ENCODE data around the gene SESN3.
"Not testable (repeated sequence)": the region's sequence is repeated elsewhere in the genome, so short reads cannot be mapped to it uniquely, and the experiment has no call there.

SESN3 gene

DNA sequence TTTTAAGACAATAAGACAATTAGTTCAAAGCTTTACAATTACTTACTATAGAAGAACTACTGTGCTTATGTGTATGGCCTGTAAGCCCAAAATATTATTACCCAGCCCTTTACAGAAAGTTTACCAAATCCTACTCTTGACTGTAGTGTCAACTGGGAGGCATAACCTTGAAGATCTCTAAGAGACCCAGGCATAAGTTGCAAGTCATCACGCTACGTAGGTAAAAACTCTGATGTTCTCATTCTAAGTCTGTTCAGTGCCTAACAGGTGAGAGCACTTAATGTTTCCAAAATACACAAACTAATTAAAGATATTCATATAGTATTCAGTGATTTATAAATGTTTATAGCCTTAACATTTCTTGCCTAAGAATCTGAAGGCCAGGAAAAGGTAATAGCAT, 12.9 kb downstream of the SESN3 start:
- DNase-seq (ENCODE audit: low spot score): no peak

DNA sequence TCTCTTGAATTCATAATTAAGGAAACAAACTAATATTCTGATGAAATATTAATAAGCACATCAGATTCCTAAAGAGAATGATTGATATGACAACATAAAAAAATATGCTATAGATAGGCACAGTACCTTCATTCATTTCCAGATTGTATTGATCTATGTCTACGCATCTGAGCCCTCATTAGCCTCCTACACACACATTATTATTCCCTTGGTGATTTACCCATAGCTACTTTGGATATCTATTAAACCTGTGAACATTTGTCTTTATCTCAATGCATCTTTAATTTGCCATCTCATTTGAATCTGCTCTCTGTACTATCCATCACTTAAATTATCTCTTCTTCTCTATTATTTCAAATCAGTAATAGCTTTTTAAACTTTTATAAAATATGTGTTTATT, 18.4 kb downstream of the SESN3 start:
- no peak for DNase-seq (ENCODE audit: low spot score)

GRCh38 chr11:95209535-95209934, 21.5 kb downstream of the SESN3 start:
- DNase-seq (ENCODE audit: low spot score): not testable (repeated sequence)

- no peak for DNase-seq (ENCODE audit: low spot score)
Observed at GRCh38 chr11:95200781-95201457, 30.1 kb downstream of the SESN3 start.

DNA sequence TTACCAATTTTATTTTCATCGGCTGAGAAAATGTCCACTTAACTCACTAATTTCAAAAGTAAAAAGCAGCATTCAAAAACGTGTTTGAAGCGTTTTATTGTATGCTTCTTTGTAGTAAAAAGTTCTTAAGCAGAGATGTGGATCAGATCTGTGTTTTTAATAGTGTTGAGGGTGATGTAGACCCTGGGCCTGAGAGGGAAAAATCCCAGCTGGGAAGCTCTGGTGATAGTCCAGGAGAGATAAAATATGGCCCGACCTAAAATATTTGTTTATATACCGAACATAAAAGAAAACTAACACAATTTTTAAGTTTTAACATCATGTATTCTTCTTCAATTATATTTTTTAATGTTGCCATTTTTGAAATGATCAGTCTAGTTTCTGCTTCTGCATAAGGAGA, 35.2 kb downstream of the SESN3 start:
- no peak for DNase-seq (ENCODE audit: low spot score)

DNA sequence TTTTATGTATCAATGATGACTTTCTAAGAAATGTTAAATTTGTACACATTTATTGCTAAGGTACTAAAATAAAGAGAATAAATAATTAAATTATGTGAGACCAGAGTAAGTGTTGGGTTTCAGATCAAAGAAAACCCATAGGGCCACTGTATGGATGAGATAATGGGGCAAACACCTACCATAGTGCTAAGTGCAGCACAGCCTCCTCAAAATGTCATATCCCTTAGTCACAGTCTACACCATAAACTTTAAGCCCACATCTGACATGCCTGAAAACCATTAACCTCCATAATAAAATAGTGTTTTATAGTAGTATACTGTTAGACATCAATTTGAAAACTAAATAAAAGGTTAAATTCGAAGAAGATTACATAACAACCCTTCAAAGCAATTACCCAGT, 37.5 kb downstream of the SESN3 start:
- no peak for DNase-seq (ENCODE audit: low spot score)

DNA sequence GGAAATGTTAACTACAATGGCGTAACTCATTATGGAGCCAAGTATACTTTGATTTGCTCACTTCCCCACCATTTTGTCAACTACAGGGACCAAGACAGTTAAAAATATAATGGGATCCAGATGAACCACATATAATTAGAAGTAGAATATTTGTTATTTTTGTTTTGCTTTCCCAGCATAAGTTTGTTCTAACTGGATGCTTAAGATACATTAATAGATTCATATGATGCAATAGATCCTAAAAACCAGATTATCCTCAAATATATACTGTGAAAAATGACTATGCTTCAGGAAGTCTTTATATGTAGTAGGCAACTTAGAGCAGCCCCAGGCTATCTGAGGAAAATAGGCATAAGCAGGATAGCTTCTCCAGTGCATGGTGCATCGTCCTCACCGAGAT, 38.3 kb downstream of the SESN3 start:
- no peak for DNase-seq (ENCODE audit: low spot score)

DNA sequence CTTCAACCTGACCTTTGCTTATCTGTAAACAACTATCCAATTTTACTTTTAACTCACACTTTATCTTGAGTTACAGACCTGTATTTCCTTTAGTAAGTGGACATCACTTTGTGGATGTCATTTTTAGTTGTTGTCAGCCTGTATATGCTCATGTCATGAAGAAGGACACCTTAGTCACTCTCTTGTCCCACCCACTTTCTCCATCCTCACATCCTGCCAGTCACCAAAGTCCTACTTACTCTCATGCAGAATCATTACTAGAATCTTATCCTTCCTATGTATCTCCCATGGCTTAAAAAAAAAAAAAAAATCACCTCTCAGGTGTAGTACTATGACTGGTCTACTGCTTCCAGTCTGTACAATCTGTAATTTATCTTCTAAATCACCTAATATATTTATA, 43.3 kb downstream of the SESN3 start:
- no peak for DNase-seq (ENCODE audit: low spot score)

GRCh38 chr11:95182397-95182796, 48.6 kb downstream of the SESN3 start:
- no peak for DNase-seq (ENCODE audit: low spot score)

GRCh38 chr11:95175818-95176380, 55.1 kb downstream of the SESN3 start:
- DNase-seq (ENCODE audit: low spot score): no peak

DNA sequence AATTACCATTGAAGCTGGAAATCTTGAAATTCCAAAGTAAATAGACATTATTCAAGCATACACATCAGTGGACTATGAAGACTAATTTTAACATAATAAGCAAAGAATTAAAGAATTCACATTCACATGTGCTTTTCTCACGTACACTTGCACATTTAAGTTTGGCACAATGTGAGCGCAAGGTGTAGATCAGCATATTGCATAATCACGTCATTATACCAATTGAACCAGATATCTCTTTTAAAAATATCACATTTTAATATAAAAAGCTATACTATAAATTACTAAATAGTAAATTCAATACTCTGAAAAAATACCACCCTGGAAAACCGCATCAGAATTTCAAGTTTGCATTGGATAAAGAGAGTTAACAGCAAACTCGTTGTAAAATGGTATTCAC, 60.7 kb downstream of the SESN3 start:
- DNase-seq (ENCODE audit: low spot score): no peak

GRCh38 chr11:95166781-95167180, 64.2 kb downstream of the SESN3 start:
- no peak for DNase-seq (ENCODE audit: low spot score)

DNA sequence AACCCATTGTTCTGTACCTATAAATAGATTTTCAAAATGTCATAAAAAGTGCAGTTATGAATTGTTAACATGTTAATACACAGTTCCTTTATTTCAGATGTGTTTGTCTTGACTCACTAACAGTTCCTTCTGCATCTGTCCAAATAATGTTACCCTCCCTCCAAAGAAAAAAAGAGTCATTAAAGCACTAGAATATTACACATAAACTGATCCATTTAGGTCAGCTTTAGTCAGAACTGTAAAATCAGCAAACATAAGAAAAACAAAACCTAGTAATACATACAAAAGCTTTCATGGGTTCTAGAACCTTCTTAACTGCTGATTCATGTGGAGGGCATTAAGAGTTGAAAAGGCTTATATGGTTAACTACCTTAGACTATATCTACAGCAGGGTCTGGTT, 65.4 kb downstream of the SESN3 start:
- DNase-seq (ENCODE audit: low spot score): no peak

- DNase-seq (ENCODE audit: low spot score): no peak
Observed at GRCh38 chr11:95163106-95163505, 67.9 kb downstream of the SESN3 start.

DNA sequence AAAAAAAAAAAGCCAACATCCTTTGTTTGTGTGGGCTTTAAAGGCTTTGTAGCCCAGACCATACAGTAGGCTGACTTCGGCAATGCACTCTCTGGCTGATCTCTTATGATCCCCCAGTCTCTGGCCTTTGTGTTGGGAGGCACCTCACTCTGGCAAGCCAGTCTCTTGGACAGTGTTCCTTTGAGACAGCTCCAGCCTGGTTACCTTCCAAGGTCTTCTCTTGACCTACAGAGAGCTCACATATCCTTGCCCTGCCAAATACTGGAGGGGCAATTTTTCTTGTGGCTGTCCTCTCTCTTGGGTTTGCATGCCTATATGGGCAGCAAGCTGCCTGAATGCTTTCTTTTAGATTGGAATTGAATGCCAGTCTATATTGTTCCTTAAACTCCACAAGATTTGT, 69.8 kb downstream of the SESN3 start:
- no peak for DNase-seq (ENCODE audit: low spot score)

DNA sequence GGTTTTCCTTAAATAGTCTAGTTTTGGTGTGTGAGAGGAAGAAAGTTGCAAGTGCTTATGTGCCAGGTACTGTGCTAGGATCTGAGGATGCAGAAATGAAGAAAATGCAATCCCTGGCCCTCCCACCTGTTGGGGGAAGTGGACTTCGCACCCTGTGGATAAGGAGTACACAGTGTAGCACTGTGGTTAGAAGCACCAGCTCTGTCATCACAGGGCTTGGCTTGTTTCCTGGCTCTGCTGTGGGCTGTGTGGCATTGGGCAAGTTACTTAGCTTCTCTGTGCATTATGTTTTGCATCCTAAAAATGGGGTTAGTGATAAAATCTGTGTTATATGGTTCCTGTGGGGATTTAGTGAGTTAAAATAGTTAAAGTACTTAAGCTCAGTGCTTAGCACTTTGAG, 73.2 kb downstream of the SESN3 start:
- no peak for DNase-seq (ENCODE audit: low spot score)

DNA sequence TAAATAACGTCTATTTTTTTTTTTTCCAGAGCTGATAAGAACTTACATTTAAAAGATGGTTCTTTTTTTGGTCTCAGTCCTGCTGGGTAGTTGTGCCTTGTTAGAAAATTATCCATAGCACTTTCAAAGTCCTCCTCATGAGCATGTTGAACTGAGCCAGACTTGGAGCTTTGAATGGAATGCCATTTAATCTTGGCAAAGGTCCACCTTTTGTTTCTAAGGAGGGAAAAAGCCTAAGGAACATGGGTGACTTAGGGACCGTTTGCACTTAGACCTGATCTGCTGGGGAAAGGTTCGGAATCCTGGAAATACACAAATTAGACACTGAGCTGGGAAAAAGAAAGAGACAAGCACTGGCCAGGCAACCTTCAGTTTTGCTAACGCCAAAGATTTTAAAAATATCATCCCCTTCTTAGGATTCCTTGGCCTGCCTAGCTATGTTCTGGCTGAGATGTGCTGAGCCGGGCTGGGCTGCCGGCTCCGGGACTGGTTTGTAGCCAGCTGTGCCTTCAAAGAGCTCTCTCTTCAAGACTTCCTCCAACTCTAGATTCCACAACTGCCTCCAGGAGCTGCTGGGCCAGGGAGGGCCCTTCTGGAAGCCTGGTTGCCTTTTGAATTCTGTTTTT, 74.0 kb downstream of the SESN3 start:
- DNase-seq (ENCODE audit: low spot score): no peak

DNA sequence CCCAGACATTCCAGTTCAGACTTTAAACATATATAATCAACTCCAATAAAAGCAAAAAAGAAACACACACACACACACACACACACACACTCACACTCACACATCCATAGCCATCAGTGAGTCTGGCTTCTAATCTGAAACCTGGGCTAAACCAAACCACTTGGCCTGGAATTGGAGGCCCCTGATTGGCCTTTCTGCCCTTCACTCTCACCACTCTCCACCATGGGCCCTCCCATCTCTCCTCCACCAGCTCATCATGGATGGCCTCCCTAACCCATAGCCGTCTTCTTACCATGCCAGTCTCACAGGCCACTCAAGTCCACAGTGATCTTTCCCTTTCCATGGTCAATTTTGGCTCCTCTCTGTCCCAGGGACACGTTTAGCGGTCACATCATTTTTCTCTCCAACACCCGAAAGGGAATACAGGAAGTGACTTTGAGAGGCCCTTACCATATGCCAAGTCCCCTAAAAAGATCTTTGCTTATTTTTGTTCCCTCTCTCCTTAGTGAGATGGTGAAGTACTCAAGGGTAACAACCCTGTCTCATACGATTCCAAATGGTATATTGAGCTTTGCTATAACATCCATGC, 74.8 kb downstream of the SESN3 start:
- no peak for DNase-seq (ENCODE audit: low spot score)

DNA sequence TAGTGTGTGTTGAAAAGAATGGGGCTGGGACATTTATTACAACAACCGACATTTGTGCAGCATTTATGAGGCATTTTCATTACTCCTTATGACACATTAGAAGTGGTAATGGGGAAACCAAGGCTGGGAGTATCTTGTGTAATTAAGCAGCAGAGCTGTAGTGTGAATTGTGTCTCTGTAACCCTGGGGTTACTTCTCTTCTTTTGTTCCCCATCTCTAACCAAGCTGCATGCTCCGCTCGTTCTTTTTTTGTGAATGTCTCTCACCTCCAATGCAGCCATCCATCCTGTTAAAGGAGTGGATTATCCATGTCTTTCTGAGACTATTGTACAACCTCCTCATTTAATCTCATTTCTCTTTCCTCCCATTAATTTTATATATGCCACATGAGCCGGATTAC, 75.6 kb downstream of the SESN3 start:
- no peak for DNase-seq (ENCODE audit: low spot score)

DNA sequence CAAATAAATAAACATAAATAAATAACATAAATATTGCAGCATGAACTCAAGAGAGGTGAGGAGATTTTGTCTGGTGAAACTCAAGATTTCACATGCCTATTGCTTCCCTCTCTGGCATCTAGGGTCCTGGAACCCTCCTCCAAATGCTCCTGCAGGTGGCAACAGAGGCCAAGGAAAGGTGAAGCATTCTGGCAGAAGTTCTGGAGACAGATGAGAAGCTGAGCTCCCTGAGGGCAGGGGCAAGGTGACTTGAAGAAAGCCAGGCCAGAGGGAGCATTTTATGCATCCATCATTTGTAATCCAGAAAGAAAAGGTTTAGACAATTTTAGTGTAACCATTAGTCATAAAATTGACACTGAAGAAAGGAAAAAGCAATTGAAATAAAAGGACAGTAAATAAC, 76.5 kb downstream of the SESN3 start:
- no peak for DNase-seq (ENCODE audit: low spot score)

DNA sequence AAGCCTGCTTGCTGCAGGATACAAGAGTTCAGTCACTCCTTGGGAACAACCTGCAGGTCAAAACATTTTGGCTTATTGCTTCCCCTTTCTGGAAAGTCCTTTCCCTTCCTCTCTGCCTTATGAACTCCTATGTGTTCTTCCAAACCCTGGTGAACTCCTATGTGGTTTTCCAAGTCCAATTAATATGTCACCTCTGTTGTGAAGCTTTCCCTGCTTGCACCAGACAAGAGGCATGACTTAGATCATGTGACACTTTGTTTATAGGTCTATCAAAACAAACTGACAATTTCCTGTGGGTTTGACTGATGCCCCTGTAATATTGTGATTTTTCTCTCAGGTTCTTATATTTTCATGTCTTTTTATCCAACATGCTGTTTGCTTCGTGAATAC, 77.2 kb downstream of the SESN3 start:
- no peak for DNase-seq (ENCODE audit: low spot score)

- DNase-seq (ENCODE audit: low spot score): no peak
Observed at GRCh38 chr11:95152876-95153856, 77.8 kb downstream of the SESN3 start.

Measured in globus pallidus (tissue), 1 donor.